Stimulated activated CD4-positive, alpha-beta T cell treated with anti-CD3 and anti-CD28 coated beads, Interleukin-4, amount 100 ng/mL, for 24 hours (primary cell): ENCODE data around the gene CD244.
A peak's percentile ranks its signal among the peaks of the same experiment; 100 is the strongest.
"Not testable (repeated sequence)": the region's sequence is repeated elsewhere in the genome, so short reads cannot be mapped to it uniquely, and the experiment has no call there.

Source experiments
- DNase-seq: peaks from one replicate; pipeline ENCODE4 v3.0.0-alpha.2; 2020

Gene CD244

GRCh38 chr1:160877221-160877620, 14.5 kb upstream of the CD244 start:
- DNase-seq: no peak

GRCh38 chr1:160876311-160876710, 13.6 kb upstream of the CD244 start:
- no peak for DNase-seq

- not testable (repeated sequence) for DNase-seq
These were observed 12.9 kb upstream of the CD244 start for GRCh38 chr1:160875591-160875990.

GRCh38 chr1:160874935-160875334, 12.2 kb upstream of the CD244 start:
- peak; percentile 19 for DNase-seq

GRCh38 chr1:160868141-160868540, 5.5 kb upstream of the CD244 start:
- DNase-seq: no peak

- not testable (repeated sequence) for DNase-seq
These were observed 5.0 kb upstream of the CD244 start for GRCh38 chr1:160867651-160868050.

- DNase-seq: no peak
These were observed 4.1 kb upstream of the CD244 start for GRCh38 chr1:160866695-160867260.

- DNase-seq: no peak
These were observed 3.5 kb upstream of the CD244 start for GRCh38 chr1:160866001-160866694.

- DNase-seq: no peak
These were observed 2.6 kb upstream of the CD244 start for GRCh38 chr1:160865337-160865736.

- DNase-seq: no peak
These were observed 1.5 kb upstream of the CD244 start for GRCh38 chr1:160864173-160864572.

- no peak for DNase-seq
These were observed 1.1 kb upstream of the CD244 start for GRCh38 chr1:160863774-160864131.

- no peak for DNase-seq
These were observed 530 bp upstream of the CD244 start for GRCh38 chr1:160863061-160863773.

GRCh38 chr1:160860840-160861505, 1.7 kb downstream of the CD244 start:
- DNase-seq: no peak

GRCh38 chr1:160859166-160859565, 3.5 kb downstream of the CD244 start:
- DNase-seq: no peak

GRCh38 chr1:160858507-160858906, 4.2 kb downstream of the CD244 start:
- no peak for DNase-seq

- no peak for DNase-seq
These were observed 4.6 kb downstream of the CD244 start for GRCh38 chr1:160858097-160858496.

GRCh38 chr1:160855181-160855981, 7.3 kb downstream of the CD244 start:
- no peak for DNase-seq

GRCh38 chr1:160853754-160854153, 8.9 kb downstream of the CD244 start:
- DNase-seq: no peak

- no peak for DNase-seq
These were observed 9.7 kb downstream of the CD244 start for GRCh38 chr1:160853014-160853413.

GRCh38 chr1:160850993-160851392, 11.7 kb downstream of the CD244 start:
- DNase-seq: no peak

- DNase-seq: no peak
These were observed 12.1 kb downstream of the CD244 start for GRCh38 chr1:160850541-160850940.

GRCh38 chr1:160846281-160846680, 16.4 kb downstream of the CD244 start:
- no peak for DNase-seq
